SK-N-SH treated with all-trans-retinoic acid at 6 μM for 48 hours (cell line): Measurements from ENCODE around the gene AGBL1.

Experiments
- ATAC-seq: fragments of 200-7000 bp; cut with Tn5 transposase; 3 replicates; pipeline ENCODE4 v1.9.1; 2020; ENCODE audit warnings: mild to moderate bottlenecking, moderate library complexity
- ARNTL ChIP-seq: fragments of 450-650 bp; formaldehyde crosslinking; IDR thresholded peaks from 2 replicates; pipeline ENCODE4 v1.5.0; 2020; ENCODE audit warnings: low read depth, mild to moderate bottlenecking, moderate library complexity, borderline replicate concordance
- BACH2 ChIP-seq: fragments of 250-450 bp; sonication (Bioruptor Pico); IDR thresholded peaks from 2 replicates; pipeline ENCODE4 v1.9.0; 2021; ENCODE audit warnings: mild to moderate bottlenecking, borderline replicate concordance
- CREB5 ChIP-seq: fragments of 250-450 bp; sonication (Bioruptor Pico); IDR thresholded peaks from 2 replicates; pipeline ENCODE4 v1.5.1; 2020; ENCODE audit warnings: low read depth, mild to moderate bottlenecking, moderate library complexity
- CSRNP3 ChIP-seq: fragments of 250-450 bp; sonication (Bioruptor Pico); IDR thresholded peaks from 2 replicates; pipeline ENCODE4 v1.5.1; 2021; ENCODE audit warnings: mild to moderate bottlenecking, moderate library complexity
- GLIS3 ChIP-seq: fragments of 250-450 bp; sonication (Bioruptor Pico); IDR thresholded peaks from 2 replicates; pipeline ENCODE4 v1.5.0; 2020; ENCODE audit warnings: mild to moderate bottlenecking, moderate library complexity
- ISL1 ChIP-seq: fragments of 250-450 bp; sonication (Bioruptor Pico); IDR thresholded peaks from 2 replicates; pipeline ENCODE4 v2.1.2; 2022; ENCODE audit warnings: mild to moderate bottlenecking, moderate library complexity
- OSR1 ChIP-seq: fragments of 250-450 bp; sonication (Bioruptor Pico); IDR thresholded peaks from 2 replicates; pipeline ENCODE4 v1.8.0; 2022; ENCODE audit warnings: moderate library complexity, mild to moderate bottlenecking, inconsistent platforms
- PATZ1 ChIP-seq: fragments of 250-450 bp; sonication (Bioruptor Pico); IDR thresholded peaks from 2 replicates; pipeline ENCODE4 v1.8.0; 2020; ENCODE audit warnings: mild to moderate bottlenecking, moderate library complexity, borderline replicate concordance
- PPARA ChIP-seq: fragments of 250-450 bp; sonication (Bioruptor Pico); IDR thresholded peaks from 2 replicates; pipeline ENCODE4 v1.5.0; 2020; ENCODE audit warnings: mild to moderate bottlenecking, borderline replicate concordance
- RARB ChIP-seq: fragments of 250-450 bp; sonication (Bioruptor Pico); IDR thresholded peaks from 2 replicates; pipeline ENCODE4 v1.8.0; 2021; ENCODE audit warnings: mild to moderate bottlenecking, moderate library complexity
- TOX ChIP-seq: fragments of 250-450 bp; sonication (Bioruptor Pico); IDR thresholded peaks from 2 replicates; pipeline ENCODE4 v1.8.0; 2021; ENCODE audit warnings: mild to moderate bottlenecking, moderate library complexity, borderline replicate concordance
- ZC3H10 ChIP-seq: fragments of 250-450 bp; sonication (Bioruptor Pico); IDR thresholded peaks from 2 replicates; pipeline ENCODE4 v1.5.1; 2021; ENCODE audit warnings: mild to moderate bottlenecking, moderate library complexity
- ZFP3 ChIP-seq: fragments of 250-450 bp; sonication (Bioruptor Pico); IDR thresholded peaks from 2 replicates; pipeline ENCODE4 v1.5.0; 2020; ENCODE audit warnings: mild to moderate bottlenecking, moderate library complexity
- ZFP30 ChIP-seq: fragments of 450-650 bp; formaldehyde crosslinking; IDR thresholded peaks from 2 replicates; pipeline ENCODE4 v1.5.0; 2022; ENCODE audit warnings: mild to moderate bottlenecking, moderate library complexity
- ZNF565 ChIP-seq: fragments of 450-650 bp; formaldehyde crosslinking; conservative IDR thresholded peaks from 2 replicates; pipeline ENCODE4 v1.5.0; 2020; ENCODE audit warnings: low read depth, mild to moderate bottlenecking, moderate library complexity
- ZNF70 ChIP-seq: fragments of 450-650 bp; formaldehyde crosslinking; IDR thresholded peaks from 2 replicates; pipeline ENCODE4 v1.5.0; 2020; ENCODE audit warnings: mild to moderate bottlenecking, moderate library complexity
- ZNF8 ChIP-seq: fragments of 450-650 bp; formaldehyde crosslinking; IDR thresholded peaks from 2 replicates; pipeline ENCODE4 v1.5.0; 2020; ENCODE audit warnings: mild to moderate bottlenecking, moderate library complexity

The AGBL1 gene

GRCh38 chr15:86077070-86077469, 2.6 kb upstream of the AGBL1 start:
- TF ChIP-seq ZC3H10 (no peak), CREB5 (CRISPR knock-in tag) (no peak), PPARA (no peak), TOX (CRISPR knock-in tag) (no peak)
- ATAC-seq = 0 out of 3 replicates have a peak, but pooled peaks have one; percentile 42

- no peak for ATAC-seq
Observed at GRCh38 chr15:86080302-86080701, 631 bp downstream of the AGBL1 start.

GRCh38 chr15:86082619-86083380, 3.1 kb downstream of the AGBL1 start:
- peak; percentile 52 for ATAC-seq

More at GRCh38 chr15:86080302-86080701, 631 bp downstream of the AGBL1 start:
- TF ChIP-seq CSRNP3 (CRISPR knock-in tag) = no peak
- no peak for TF ChIP-seq OSR1 (CRISPR knock-in tag)
- TF ChIP-seq ISL1 (CRISPR knock-in tag) = no peak
- TF ChIP-seq ZC3H10 = no peak
- no peak for TF ChIP-seq ZNF70

GRCh38 chr15:86087808-86088207, 8.1 kb downstream of the AGBL1 start:
- ATAC-seq = no peak
- TF ChIP-seq OSR1 (CRISPR knock-in tag) (no peak), GLIS3 (CRISPR knock-in tag) (no peak), BACH2 (no peak), TOX (CRISPR knock-in tag) (no peak), PATZ1 (CRISPR knock-in tag) (no peak), ZFP30 (CRISPR knock-in tag) (no peak), PPARA (no peak), ZNF8 (CRISPR knock-in tag) (no peak), ARNTL (CRISPR knock-in tag) (no peak), RARB (CRISPR knock-in tag) (no peak), CREB5 (CRISPR knock-in tag) (no peak), ISL1 (CRISPR knock-in tag) (no peak), ZNF565 (CRISPR knock-in tag) (no peak)
- TF ChIP-seq, all 23 proteins: peak for 0

More at GRCh38 chr15:86082619-86083380, 3.1 kb downstream of the AGBL1 start:
- no peak for TF ChIP-seq OSR1 (CRISPR knock-in tag)
- TF ChIP-seq ISL1 (CRISPR knock-in tag) = peak; percentile 31; the same call in 1 of the 2 replicates

- TF ChIP-seq ZFP30 (CRISPR knock-in tag) = no peak
- no peak for TF ChIP-seq PPARA
- no peak for TF ChIP-seq BACH2
- no peak for TF ChIP-seq ZFP3 (CRISPR knock-in tag)
- no peak for TF ChIP-seq ISL1 (CRISPR knock-in tag)
- TF ChIP-seq CREB5 (CRISPR knock-in tag) = no peak
- no peak for TF ChIP-seq ARNTL (CRISPR knock-in tag)
- TF ChIP-seq OSR1 (CRISPR knock-in tag) = no peak
- ATAC-seq = no peak
Observed at GRCh38 chr15:86089422-86089821, 9.8 kb downstream of the AGBL1 start.
